ENCODE measurements around the gene FANCI.

DNA sequence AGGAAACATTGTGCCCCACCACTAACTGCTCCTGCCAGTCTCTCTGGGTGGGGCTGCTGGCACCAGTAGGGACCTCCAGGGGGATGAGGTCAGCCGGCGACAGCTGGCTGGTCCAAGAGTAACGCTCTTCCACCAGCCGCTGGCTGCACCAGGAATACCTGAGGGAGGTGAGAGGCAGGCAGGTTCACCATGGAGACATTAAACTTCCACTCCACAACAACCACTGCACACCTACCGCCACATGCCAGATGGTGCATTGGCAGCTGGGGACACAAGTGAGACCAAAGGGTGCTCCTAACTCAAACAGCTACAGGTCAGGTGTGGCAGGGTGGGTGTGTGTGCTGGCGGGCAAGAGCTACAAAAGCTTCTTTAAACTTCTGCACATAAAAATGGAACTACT is 86.3 kb downstream of the FANCI start:
- TF ChIP-seq EZH2 (IDR thresholded peaks at IDR 0.05; ENCODE audit: insufficient read depth, poor library complexity, severe bottlenecking) (no peak), EZH2phosphoT487 (IDR thresholded peaks at IDR 0.05; ENCODE audit: insufficient read depth, low read depth) (no peak)

Data from GM23248 (cell line).